Caco-2 (cell line): ENCODE data around the gene CACNG6. TPM values are rescaled to one million over a fixed set of nuclear protein-coding genes. Genes with fewer than 3 reads are reported as not detected.

Experiments
- BruUV-seq: library from RNA; stranded (reverse); fragments of 400-500 nt; replicated peaks from 2 replicates; lab custom pipeline; 2021; lab: Mats Ljungman, UMichigan
- CTCF ChIA-PET: fragments of 300-600 bp; sonication (Branson Sonifier 250); formaldehyde crosslinking; loops from one replicate; lab custom pipeline; 2022; ENCODE audit warnings: antibody characterized with exemption; lab: Charles Lee
- POLR2A ChIA-PET: fragments of 300-600 bp; sonication (Branson Sonifier 250); formaldehyde crosslinking; loops from one replicate; lab custom pipeline; 2022; ENCODE audit warnings: antibody characterized with exemption; lab: Charles Lee
- DNase-seq, 2 experiments: peaks; one replicate each; pipeline versions ENCODE4 v3.0.0 to v3.0.0-alpha.2; 2020 to 2022
- H3K27me3 ChIP-seq: replicated peaks from 2 replicates; pipeline ENCODE4 v1.6.0; 2011; ENCODE audit warnings: low read length; ENCODE audit not compliant: control insufficient read depth, insufficient read depth
- H3K36me3 ChIP-seq: 2 replicates; pipeline ENCODE4 v1.5.1; 2011; ENCODE audit warnings: low read length; ENCODE audit not compliant: control insufficient read depth, insufficient read depth
- H3K4me1 ChIP-seq: fragments of 250-450 bp; sonication (Bioruptor Pico); 2 replicates; pipeline ENCODE4 v1.5.1; 2020; ENCODE audit warnings: mild to moderate bottlenecking
- H3K4me3 ChIP-seq: 2 replicates; pipeline ENCODE4 v1.5.1; 2011; ENCODE audit warnings: low read depth, mild to moderate bottlenecking, control low read depth, low read length
- H3K9me3 ChIP-seq: fragments of 250-450 bp; sonication (Bioruptor Pico); 2 replicates; pipeline ENCODE4 v1.5.1; 2020; ENCODE audit warnings: mild to moderate bottlenecking, moderate library complexity
- H3K27ac Mint-ChIP-seq: one replicate; pipeline ENCODE4 v1.8.0; 2022; ENCODE audit warnings: mixed read lengths; ENCODE audit not compliant: unreplicated experiment
- H3K27me3 Mint-ChIP-seq: one replicate; pipeline ENCODE4 v1.8.0; 2022; ENCODE audit warnings: mixed read lengths; ENCODE audit not compliant: insufficient read depth, unreplicated experiment
- H3K36me3 Mint-ChIP-seq: one replicate; pipeline ENCODE4 v1.8.0; 2022; ENCODE audit warnings: mild to moderate bottlenecking, mixed read lengths; ENCODE audit not compliant: insufficient read depth, unreplicated experiment
- H3K4me1 Mint-ChIP-seq: one replicate; pipeline ENCODE4 v1.8.0; 2022; ENCODE audit warnings: low read depth, mixed read lengths; ENCODE audit not compliant: unreplicated experiment
- H3K4me3 Mint-ChIP-seq: one replicate; pipeline ENCODE4 v1.8.0; 2022; ENCODE audit warnings: mild to moderate bottlenecking, moderate library complexity, mixed read lengths; ENCODE audit not compliant: unreplicated experiment
- H3K9me3 Mint-ChIP-seq: one replicate; pipeline ENCODE4 v1.8.0; 2022; ENCODE audit warnings: mixed read lengths; ENCODE audit not compliant: unreplicated experiment
- CTCF ChIP-seq, 2 experiments: fragments of 200-600 bp in 1 of 2; IDR thresholded peaks; 1 replicate in 1 of 2; 2 replicates in 1 of 2; pipeline versions ENCODE4 v1.5.1 to v1.8.0; 2011 to 2022; ENCODE audit warnings: antibody characterized with exemption in 1 of 2, control low read depth in 1 of 2, inconsistent platforms in 1 of 2, low read depth in 1 of 2, low read length in 1 of 2, mild to moderate bottlenecking in 1 of 2, moderate library complexity in 1 of 2; ENCODE audit not compliant: insufficient read depth in 1 of 2, severe bottlenecking in 1 of 2, unreplicated experiment in 1 of 2
- intact Hi-C: fragments of 100-400 bp; cut with micrococcal nuclease; formaldehyde crosslinking; loops from one replicate; pipeline ENCODE4 v1.10.0; 2022; ENCODE audit not compliant: unreplicated experiment
- total RNA-seq: library from RNA; stranded (reverse); gene quantifications from 2 replicates; pipeline ENCODE4 v1.2.3, GENCODE V29; 2022

The CACNG6 gene
- total RNA-seq, 1 experiment from 2014 or later = 1.4 TPM

GRCh38 chr19:54045771-54046170 is 54.3 kb downstream of the CACNG6 start:
- ChIA-PET POLR2A (no interaction called here), CTCF (no interaction called here)
- BruUV-seq = no TSS peak

GRCh38 chr19:54047616-54048015 is 56.2 kb downstream of the CACNG6 start:
- Histone ChIP-seq H3K4me1 (no peaks in the 10 kb centered on the region), H3K36me3 (no peaks in the 10 kb centered on the region), H3K4me3 (no peak overlapping the region), H3K27me3 (no peaks in the 10 kb centered on the region), H3K9me3 (peaks cover 14% of the 10 kb centered on the region)
- POLR2A ChIA-PET = no interaction called here
- Mint-ChIP-seq H3K9me3 (peaks cover 19% of the 10 kb centered on the region), H3K27me3 (no peaks in the 10 kb centered on the region), H3K27ac (no peak overlapping the region), H3K4me3 (no peak overlapping the region), H3K36me3 (no peaks in the 10 kb centered on the region), H3K4me1 (no peaks in the 10 kb centered on the region)
- no TSS peak for BruUV-seq
- intact Hi-C loops = no loop called here
- CTCF ChIA-PET = interaction anchor here (0.6 kb wide), 1 partner anchor 18 kb away, joined by 3 read pairs; no protein-coding TSS in a partner anchor
- no peak for DNase-seq
- no peak for TF ChIP-seq CTCF (IDR thresholded peaks at IDR 0.05; ENCODE audit: insufficient read depth in 1 of 2, low read depth in 1 of 2, low read length in 1 of 2, severe bottlenecking in 1 of 2, unreplicated experiment in 1 of 2)

More at GRCh38 chr19:54045771-54046170, 54.3 kb downstream of the CACNG6 start:
- TF ChIP-seq CTCF (IDR thresholded peaks at IDR 0.05; ENCODE audit: insufficient read depth in 1 of 2, low read depth in 1 of 2, low read length in 1 of 2, severe bottlenecking in 1 of 2, unreplicated experiment in 1 of 2) = no peak
- H3K36me3 Mint-ChIP-seq = no peaks in the 10 kb centered on the region
- H3K27me3 Mint-ChIP-seq = no peaks in the 10 kb centered on the region
- DNase-seq = no peak
- no peak overlapping the region for H3K4me3 Mint-ChIP-seq
- no peak overlapping the region for H3K27ac Mint-ChIP-seq
- peaks cover 7% of the 10 kb centered on the region for H3K4me1 Mint-ChIP-seq
- Histone ChIP-seq H3K27me3 (no peaks in the 10 kb centered on the region), H3K4me3 (no peak overlapping the region), H3K36me3 (no peaks in the 10 kb centered on the region), H3K4me1 (no peaks in the 10 kb centered on the region), H3K9me3 (peaks cover 14% of the 10 kb centered on the region)
- H3K9me3 Mint-ChIP-seq = peaks cover 19% of the 10 kb centered on the region
- intact Hi-C loops = no loop called here

Other genes starting within 250 kb of the CACNG6 start
- not detected in 2 replicates for gene NLRP12, start 167.3 kb upstream of the CACNG6 start, total RNA-seq
- 115 and 132 TPM in 2 replicates for gene MYADM, start 123.8 kb upstream of the CACNG6 start, total RNA-seq
- gene PRKCG, start 109.4 kb upstream of the CACNG6 start, total RNA-seq = 1.7 and 2.6 TPM in 2 replicates
- not detected in 2 replicates for gene CACNG7, start 82.4 kb upstream of the CACNG6 start, total RNA-seq
- 0.91 and 1.1 TPM in 2 replicates for gene CACNG8, start 28.7 kb upstream of the CACNG6 start, total RNA-seq
- not detected in 2 replicates for gene VSTM1, start 72.3 kb downstream of the CACNG6 start, total RNA-seq
- gene TARM1, start 89.7 kb downstream of the CACNG6 start, total RNA-seq = not detected in 2 replicates
- gene OSCAR, start 109.2 kb downstream of the CACNG6 start, total RNA-seq = 0.23 TPM in 1 of 2 replicates, not detected in the other
- gene NDUFA3, start 111.2 kb downstream of the CACNG6 start, total RNA-seq = 185 and 196 TPM in 2 replicates
- 23.0 and 26.0 TPM in 2 replicates for gene TFPT, start 124.0 kb downstream of the CACNG6 start, total RNA-seq
- gene PRPF31, start 124.1 kb downstream of the CACNG6 start, total RNA-seq = 95.0 and 99.0 TPM in 2 replicates
- gene CNOT3, start 146.1 kb downstream of the CACNG6 start, total RNA-seq = 77.7 and 82.1 TPM in 2 replicates
- 6.6 and 6.9 TPM in 2 replicates for gene LENG1, start 168.1 kb downstream of the CACNG6 start, total RNA-seq
- 38.9 and 45.9 TPM in 2 replicates for gene TMC4, start 181.5 kb downstream of the CACNG6 start, total RNA-seq
- gene MBOAT7, start 197.9 kb downstream of the CACNG6 start, total RNA-seq = 137 and 149 TPM in 2 replicates
- gene TSEN34, start 199.7 kb downstream of the CACNG6 start, total RNA-seq = 42.6 TPM in 2 replicates
- 1,040 and 1,045 TPM in 2 replicates for gene RPS9, start 209.2 kb downstream of the CACNG6 start, total RNA-seq
- gene LILRB3, start 231.4 kb downstream of the CACNG6 start, total RNA-seq = not detected in 2 replicates